SU-DHL-6 (cell line): Measurements from ENCODE around the gene DUSP22.

ENCODE experiments used
- H2AFZ ChIP-seq: fragments of 200-600 bp; sonication (generic); 2 replicates; pipeline ENCODE4 v1.6.1; 2014; ENCODE audit warnings: low read depth, mild to moderate bottlenecking, moderate library complexity, mixed read lengths, antibody characterized with exemption, low read length; ENCODE audit not compliant: severe bottlenecking
- H3F3A ChIP-seq: fragments of 200-600 bp; shearing (Covaris generic); 2 replicates; pipeline ENCODE4 v1.6.0; 2016; ENCODE audit warnings: antibody characterized with exemption, mild to moderate bottlenecking; ENCODE audit not compliant: insufficient read depth
- H3K27ac ChIP-seq: fragments of 200-600 bp; sonication (generic); 2 replicates; pipeline ENCODE4 v1.5.1; 2016; ENCODE audit warnings: low read depth, mild to moderate bottlenecking, low read length, moderate library complexity, mixed read lengths
- H3K27me3 ChIP-seq: fragments of 200-600 bp; sonication (generic), shearing (Covaris generic); 2 replicates; pipeline ENCODE4 v1.6.0; 2014; ENCODE audit warnings: mild to moderate bottlenecking, low read length
- H3K36me3 ChIP-seq: fragments of 200-600 bp; sonication (generic); 2 replicates; pipeline ENCODE4 v1.6.1; 2014; ENCODE audit warnings: mild to moderate bottlenecking, low read length, mixed read lengths
- H3K4me2 ChIP-seq: fragments of 300-600, 200-600 bp; shearing (Covaris generic), sonication (generic); 2 replicates; pipeline ENCODE4 v1.6.0; 2014; ENCODE audit warnings: low read length, low read depth, mild to moderate bottlenecking; ENCODE audit not compliant: poor library complexity, severe bottlenecking
- H3K4me3 ChIP-seq: fragments of 200-600 bp; sonication (generic); 2 replicates; pipeline ENCODE4 v1.5.1; 2014; ENCODE audit warnings: antibody characterized with exemption, low read length, mild to moderate bottlenecking, mixed read lengths; ENCODE audit not compliant: insufficient read depth, poor library complexity, severe bottlenecking
- H3K79me2 ChIP-seq: fragments of 200-600 bp; sonication (generic); 2 replicates; pipeline ENCODE4 v1.6.1; 2014; ENCODE audit warnings: mild to moderate bottlenecking, low read length, moderate library complexity; ENCODE audit not compliant: insufficient read depth
- H3K9ac ChIP-seq: fragments of 200-600 bp; sonication (generic); 2 replicates; pipeline ENCODE4 v1.7.0; 2014; ENCODE audit warnings: mild to moderate bottlenecking, low read length
- H3K9me2 ChIP-seq: fragments of 200-600 bp; sonication (generic); replicated peaks from 2 replicates; pipeline ENCODE4 v1.6.1; 2014; ENCODE audit warnings: low read length; ENCODE audit not compliant: insufficient read depth
- H3K9me3 ChIP-seq: fragments of 200-600 bp; sonication (generic); 2 replicates; pipeline ENCODE4 v1.6.1; 2014; ENCODE audit warnings: low read length, mixed read lengths; ENCODE audit not compliant: insufficient read depth
- H4K20me1 ChIP-seq: fragments of 200-600 bp; sonication (generic); 2 replicates; pipeline ENCODE4 v1.6.1; 2014; ENCODE audit warnings: low read depth, mild to moderate bottlenecking, antibody characterized with exemption, low read length, moderate library complexity, mixed read lengths
- CTCF ChIP-seq: fragments of 200-600 bp; sonication (generic); IDR thresholded peaks from one replicate; pipeline ENCODE4 v1.5.1; 2017; ENCODE audit warnings: antibody characterized with exemption, mild to moderate bottlenecking, low read length, moderate library complexity; ENCODE audit not compliant: insufficient read depth, poor library complexity, severe bottlenecking
- EZH2phosphoT487 ChIP-seq: fragments of 200-600 bp; sonication (generic), shearing (Covaris generic); conservative IDR thresholded peaks from 2 replicates; pipeline ENCODE4 v1.6.1; 2018; ENCODE audit warnings: mild to moderate bottlenecking, antibody characterized with exemption, low read length, moderate library complexity, mixed read lengths

The DUSP22 gene

GRCh38 chr6:299104-299980 lies 7.1 kb downstream of the DUSP22 start:
- Histone ChIP-seq H3K27ac (no peak overlapping the region), H4K20me1 (no peaks in the 10 kb centered on the region; the same call in 1 of the 2 replicates), H3K79me2 (no peaks in the 10 kb centered on the region), H3K9me2 (no peaks in the 10 kb centered on the region), H3F3A (no peaks in the 10 kb centered on the region), H3K9ac (no peak overlapping the region), H3K4me2 (no peak overlapping the region), H3K9me3 (no peaks in the 10 kb centered on the region), H3K27me3 (no peaks in the 10 kb centered on the region), H3K4me3 (no peak overlapping the region), H2AFZ (no peak overlapping the region), H3K36me3 (no peaks in the 10 kb centered on the region)
- TF ChIP-seq EZH2phosphoT487 (no peak), CTCF (no peak)

DNA sequence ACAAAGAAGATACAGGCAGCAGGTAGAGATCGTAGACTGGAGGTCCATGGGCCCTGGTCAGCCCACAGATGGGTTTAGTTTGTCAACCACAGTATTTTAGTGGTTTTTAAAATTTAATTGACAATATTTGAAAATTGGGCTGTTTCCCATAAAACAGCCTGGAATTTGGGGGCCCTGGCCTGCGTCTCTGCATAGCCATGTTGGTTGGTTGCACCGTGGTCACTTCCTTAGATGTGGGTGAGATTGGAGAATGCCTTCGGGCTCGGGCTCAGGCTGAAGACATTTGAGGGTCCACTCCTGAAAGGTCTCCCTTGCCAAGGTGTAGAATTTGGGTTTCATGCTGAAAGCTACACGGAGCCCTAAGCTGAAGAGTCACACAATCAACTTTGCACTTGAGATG lies 7.7 kb downstream of the DUSP22 start:
- Histone ChIP-seq H3K4me3 (no peak overlapping the region), H3F3A (no peaks in the 10 kb centered on the region), H3K36me3 (no peaks in the 10 kb centered on the region), H3K9me2 (no peaks in the 10 kb centered on the region), H3K9ac (no peak overlapping the region), H3K27ac (no peak overlapping the region), H3K79me2 (no peaks in the 10 kb centered on the region), H3K9me3 (no peaks in the 10 kb centered on the region), H4K20me1 (no peaks in the 10 kb centered on the region; the same call in 1 of the 2 replicates), H3K27me3 (no peaks in the 10 kb centered on the region), H2AFZ (no peak overlapping the region), H3K4me2 (no peak overlapping the region)
- TF ChIP-seq EZH2phosphoT487, result no peak
- no peak for TF ChIP-seq CTCF

- H3K4me2 ChIP-seq, result no peak overlapping the region
- no peaks in the 10 kb centered on the region; the same call in 1 of the 2 replicates for H4K20me1 ChIP-seq
- no peak overlapping the region for H2AFZ ChIP-seq
- H3K27me3 ChIP-seq, result no peaks in the 10 kb centered on the region
- no peaks in the 10 kb centered on the region for H3K9me2 ChIP-seq
- H3K27ac ChIP-seq, result no peak overlapping the region
- H3K4me3 ChIP-seq, result no peak overlapping the region
- H3K9ac ChIP-seq, result no peak overlapping the region
- no peaks in the 10 kb centered on the region for H3K79me2 ChIP-seq
- H3K36me3 ChIP-seq, result no peaks in the 10 kb centered on the region
- H3K9me3 ChIP-seq, result no peaks in the 10 kb centered on the region
- no peaks in the 10 kb centered on the region for H3F3A ChIP-seq
- no peak for TF ChIP-seq CTCF
- TF ChIP-seq EZH2phosphoT487, result no peak
Observed at GRCh38 chr6:300494-301198, 8.4 kb downstream of the DUSP22 start.
